Adrenal gland (tissue), 5 donors: ENCODE measurements around the gene KLC1.

Source experiments
- POLR2A ChIP-seq, 2 donors: fragments of 450-650 bp; IDR thresholded peaks; one replicate each; pipeline ENCODE4 v1.6.1; 2017; ENCODE audit warnings: antibody characterized with exemption in 2 of 2, mild to moderate bottlenecking in 2 of 2, moderate library complexity in 1 of 2
- TF ChIP-seq, protein P1 (sequence below), 6 experiments: fragments of 450-650 bp in 4 of 6; fragments of 200-600 bp in 2 of 6; sonication (generic) in 1 of 6; IDR thresholded peaks; 1 replicate in 5 of 6; 2 replicates in 1 of 6; pipeline versions ENCODE4 v1.5.1 to v1.8.0; 2016 to 2021; ENCODE audit warnings: antibody characterized with exemption in 6 of 6, mild to moderate bottlenecking in 2 of 6, moderate library complexity in 1 of 6
- donor health status: DM: no; HTN: no; CAD: no.

DNA sequence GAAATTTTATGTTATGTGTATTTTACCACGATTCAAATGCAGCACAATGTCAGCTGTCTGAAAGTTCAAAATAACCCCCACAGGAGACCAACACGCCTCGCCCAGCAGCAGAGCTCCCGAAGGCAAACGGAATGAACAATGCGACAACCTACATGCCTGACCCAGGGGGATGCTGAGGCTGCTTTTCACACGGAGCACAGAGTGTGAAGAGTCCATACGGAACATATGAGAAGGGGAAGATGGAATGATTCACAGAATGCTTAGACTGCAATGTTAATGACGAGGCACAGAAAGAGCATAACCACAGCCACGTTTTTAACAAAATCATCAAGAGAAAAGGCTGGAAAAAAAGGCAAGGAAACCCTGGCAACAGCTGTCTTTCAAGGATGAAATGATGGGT is 109.2 kb downstream of the KLC1 start:
- TF ChIP-seq, protein P1, sequence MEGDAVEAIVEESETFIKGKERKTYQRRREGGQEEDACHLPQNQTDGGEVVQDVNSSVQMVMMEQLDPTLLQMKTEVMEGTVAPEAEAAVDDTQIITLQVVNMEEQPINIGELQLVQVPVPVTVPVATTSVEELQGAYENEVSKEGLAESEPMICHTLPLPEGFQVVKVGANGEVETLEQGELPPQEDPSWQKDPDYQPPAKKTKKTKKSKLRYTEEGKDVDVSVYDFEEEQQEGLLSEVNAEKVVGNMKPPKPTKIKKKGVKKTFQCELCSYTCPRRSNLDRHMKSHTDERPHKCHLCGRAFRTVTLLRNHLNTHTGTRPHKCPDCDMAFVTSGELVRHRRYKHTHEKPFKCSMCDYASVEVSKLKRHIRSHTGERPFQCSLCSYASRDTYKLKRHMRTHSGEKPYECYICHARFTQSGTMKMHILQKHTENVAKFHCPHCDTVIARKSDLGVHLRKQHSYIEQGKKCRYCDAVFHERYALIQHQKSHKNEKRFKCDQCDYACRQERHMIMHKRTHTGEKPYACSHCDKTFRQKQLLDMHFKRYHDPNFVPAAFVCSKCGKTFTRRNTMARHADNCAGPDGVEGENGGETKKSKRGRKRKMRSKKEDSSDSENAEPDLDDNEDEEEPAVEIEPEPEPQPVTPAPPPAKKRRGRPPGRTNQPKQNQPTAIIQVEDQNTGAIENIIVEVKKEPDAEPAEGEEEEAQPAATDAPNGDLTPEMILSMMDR (IDR thresholded peaks at IDR 0.05), result no peak
- TF ChIP-seq POLR2A (IDR thresholded peaks at IDR 0.05), result no peak
